HCT116 (cell line): Measurements from ENCODE around the gene DCAF8L1. TPM values are rescaled to one million over a fixed set of nuclear protein-coding genes. Genes with fewer than 3 reads are reported as not detected.

Source experiments
- ATAC-seq: fragments of 200-7000 bp; cut with Tn5 transposase; 2 replicates; pipeline ENCODE4 v1.9.1; 2020; ENCODE audit warnings: mild to moderate bottlenecking, moderate library complexity
- BruUV-seq: library from RNA; stranded (reverse); fragments of 400-500 nt; replicated peaks from 2 replicates; lab custom pipeline; 2021; lab: Mats Ljungman, UMichigan
- CTCF ChIA-PET: fragments of 300-600 bp; sonication (Branson Sonifier 250); formaldehyde crosslinking; loops from one replicate; lab custom pipeline; 2021; ENCODE audit warnings: antibody characterized with exemption; lab: Charles Lee
- POLR2A ChIA-PET: fragments of 300-600, 350-600 bp; sonication (Branson Sonifier 250); formaldehyde crosslinking; loops from one replicate; lab custom pipeline; 2021; ENCODE audit warnings: antibody characterized with exemption; lab: Charles Lee
- RAD21 ChIA-PET, 2 experiments: fragments of 300-600 bp; sonication (Branson Sonifier 250); formaldehyde crosslinking; loops; one replicate each; lab custom pipeline; 2023; ENCODE audit warnings: low total read pairs in 2 of 2; ENCODE audit not compliant: uncharacterized antibody in 2 of 2, unreplicated experiment in 2 of 2, low non-redundant PET in 1 of 2; lab: Charles Lee
- DNase-seq: peaks from one replicate; pipeline ENCODE4 v3.0.0-alpha.2; 2010; ENCODE audit warnings: low read depth, low spot score
- H2AFZ ChIP-seq: fragments of 200-600 bp; shearing (Covaris generic), sonication (generic); 2 replicates; pipeline ENCODE4 v1.6.1; 2017; ENCODE audit warnings: low read depth, mixed run types, mixed read lengths, antibody characterized with exemption, low read length; ENCODE audit not compliant: poor library complexity, severe bottlenecking
- H3K27ac ChIP-seq: 2 replicates; pipeline ENCODE4 v1.5.1; 2012; ENCODE audit warnings: low read depth, low read length
- H3K27me3 ChIP-seq: fragments of 200-600 bp; sonication (generic); 2 replicates; pipeline ENCODE4 v1.6.1; 2016; ENCODE audit warnings: mixed run types, low read length, mixed read lengths; ENCODE audit not compliant: insufficient read depth
- H3K36me3 ChIP-seq, 2 experiments: fragments of 200-500 bp in 1 of 2; fragments of 200-600 bp in 1 of 2; sonication (Bioruptor generic) in 1 of 2; sonication (generic) in 1 of 2; 2 replicates each; pipeline versions ENCODE4 v1.5.1 to v1.6.1; 2014 to 2016; ENCODE audit warnings: low read length in 2 of 2, inconsistent platforms in 1 of 2, mixed read lengths in 1 of 2, mixed run types in 1 of 2; ENCODE audit not compliant: insufficient read depth in 2 of 2, control insufficient read depth in 1 of 2
- H3K4me1 ChIP-seq, 2 experiments: fragments of 200-600 bp in 1 of 2; sonication (generic) in 1 of 2; 2 replicates each; pipeline versions ENCODE4 v1.5.1 to v1.6.1; 2012 to 2017; ENCODE audit warnings: low read length in 2 of 2, inconsistent platforms in 1 of 2, mild to moderate bottlenecking in 1 of 2, mixed read lengths in 1 of 2, mixed run types in 1 of 2, moderate library complexity in 1 of 2; ENCODE audit not compliant: insufficient read depth in 2 of 2, control insufficient read depth in 1 of 2
- H3K4me2 ChIP-seq: fragments of 200-600 bp; sonication (generic); 2 replicates; pipeline ENCODE4 v1.6.1; 2017; ENCODE audit warnings: mixed run types, low read length, mixed read lengths
- H3K4me3 ChIP-seq, 2 experiments: fragments of 200-600 bp in 1 of 2; sonication (generic) in 1 of 2; replicated peaks in 1 of 2; 2 replicates each; pipeline ENCODE4 v1.5.1; 2011 to 2016; ENCODE audit warnings: low read length in 2 of 2, control low read depth in 1 of 2, low read depth in 1 of 2, mild to moderate bottlenecking in 1 of 2, mixed read lengths in 1 of 2, mixed run types in 1 of 2
- H3K79me2 ChIP-seq: fragments of 200-600 bp; sonication (generic); 2 replicates; pipeline ENCODE4 v1.6.1; 2017; ENCODE audit warnings: mild to moderate bottlenecking, mixed run types, low read length, moderate library complexity, mixed read lengths; ENCODE audit not compliant: insufficient read depth
- H3K9ac ChIP-seq: fragments of 200-600 bp; sonication (generic); 2 replicates; pipeline ENCODE4 v1.6.1; 2016; ENCODE audit warnings: low read length, mixed read lengths
- H3K9me2 ChIP-seq: fragments of 200-600 bp; sonication (generic), shearing (Covaris generic); 2 replicates; pipeline ENCODE4 v1.6.1; 2017; ENCODE audit warnings: mixed run types, mild to moderate bottlenecking, moderate library complexity; ENCODE audit not compliant: insufficient read depth
- H3K9me3 ChIP-seq, 2 experiments: fragments of 200-500 bp in 1 of 2; fragments of 200-600 bp in 1 of 2; sonication (Bioruptor generic) in 1 of 2; sonication (generic) in 1 of 2; 2 replicates each; pipeline ENCODE4 v1.6.1; 2014 to 2017; ENCODE audit warnings: low read length in 2 of 2, mixed read lengths in 2 of 2, inconsistent platforms in 1 of 2, low read depth in 1 of 2, mild to moderate bottlenecking in 1 of 2, mixed run types in 1 of 2, moderate library complexity in 1 of 2; ENCODE audit not compliant: control insufficient read depth in 1 of 2, insufficient read depth in 1 of 2
- H4K20me1 ChIP-seq: fragments of 200-600 bp; sonication (generic), shearing (Covaris generic); 2 replicates; pipeline ENCODE4 v1.6.1; 2017; ENCODE audit warnings: mixed run types, mild to moderate bottlenecking, moderate library complexity; ENCODE audit not compliant: insufficient read depth
- CBX3 ChIP-seq: IDR thresholded peaks from 2 replicates; pipeline ENCODE4 v1.6.1; 2012; ENCODE audit warnings: low read depth
- CEBPB ChIP-seq: IDR thresholded peaks from 2 replicates; pipeline ENCODE4 v1.6.1; 2012; ENCODE audit warnings: low read depth
- EGR1 ChIP-seq: IDR thresholded peaks from 2 replicates; pipeline ENCODE4 v1.6.1; 2012; ENCODE audit warnings: low read depth
- EZH2 ChIP-seq: fragments of 200-600 bp; sonication (generic); IDR thresholded peaks from 2 replicates; pipeline ENCODE4 v1.6.1; 2017; ENCODE audit warnings: antibody characterized with exemption, mixed run types
- EZH2phosphoT487 ChIP-seq: fragments of 200-600 bp; IDR thresholded peaks from 2 replicates; pipeline ENCODE4 v1.6.1; 2018; ENCODE audit warnings: antibody characterized with exemption, borderline replicate concordance
- FOSL1 ChIP-seq: IDR thresholded peaks from 2 replicates; pipeline ENCODE4 v1.6.1; 2012; ENCODE audit warnings: low read depth
- JUND ChIP-seq: IDR thresholded peaks from 2 replicates; pipeline ENCODE4 v1.6.1; 2012
- POLR2A ChIP-seq: IDR thresholded peaks from 2 replicates; pipeline ENCODE4 v1.7.0; 2011; ENCODE audit warnings: borderline replicate concordance; ENCODE audit not compliant: insufficient read depth, insufficient read length; ENCODE audit errors: extremely low read depth
- POLR2AphosphoS5 ChIP-seq: IDR thresholded peaks from 2 replicates; pipeline ENCODE4 v1.6.1; 2011; ENCODE audit warnings: mild to moderate bottlenecking, low read depth, low read length, moderate library complexity
- SIN3A ChIP-seq: IDR thresholded peaks from 2 replicates; pipeline ENCODE4 v1.6.1; 2012; ENCODE audit warnings: low read depth
- SP1 ChIP-seq: IDR thresholded peaks from 2 replicates; pipeline ENCODE4 v1.6.1; 2012; ENCODE audit warnings: low read depth
- SRF ChIP-seq: IDR thresholded peaks from 2 replicates; pipeline ENCODE4 v1.6.1; 2012; ENCODE audit warnings: low read depth
- TCF7L2 ChIP-seq: IDR thresholded peaks from 2 replicates; pipeline ENCODE4 v1.7.0; 2011; ENCODE audit warnings: borderline replicate concordance, inconsistent platforms; ENCODE audit not compliant: insufficient read depth, insufficient read length; ENCODE audit errors: extremely low read depth
- YY1 ChIP-seq: IDR thresholded peaks from 2 replicates; pipeline ENCODE4 v1.6.1; 2011; ENCODE audit warnings: low read length, low read depth, moderate library complexity, mild to moderate bottlenecking; ENCODE audit not compliant: insufficient replicate concordance; ENCODE audit errors: extremely low read depth
- ZFX ChIP-seq: fragments of 450-650 bp; IDR thresholded peaks from 2 replicates; pipeline ENCODE4 v1.6.1; 2017
- ZNF274 ChIP-seq: fragments of 200-500 bp; sonication (Bioruptor generic); IDR thresholded peaks from 2 replicates; pipeline ENCODE4 v1.6.1; 2014; ENCODE audit warnings: mild to moderate bottlenecking, low read depth, low read length, inconsistent platforms
- intact Hi-C: fragments of 100-400 bp; cut with micrococcal nuclease; formaldehyde crosslinking; loops from 2 replicates; pipeline ENCODE4 v1.10.0; 2022
- total RNA-seq: library from RNA; stranded (reverse); gene quantifications from one replicate; pipeline ENCODE4 v1.2.1, GENCODE V29; 2021; ENCODE audit not compliant: unreplicated experiment
- TF ChIP-seq, protein P1 (sequence below), 3 experiments: fragments of 200-600 bp in 1 of 3; sonication (generic) in 1 of 3; IDR thresholded peaks in 2 of 3; conservative IDR thresholded peaks in 1 of 3; 2 replicates each; pipeline ENCODE4 v1.5.1; 2012 to 2017; ENCODE audit warnings: low read depth in 2 of 3, low read length in 2 of 3, antibody characterized with exemption in 1 of 3, borderline replicate concordance in 1 of 3, control low read depth in 1 of 3, mild to moderate bottlenecking in 1 of 3, mixed read lengths in 1 of 3, mixed run types in 1 of 3, moderate library complexity in 1 of 3; ENCODE audit not compliant: insufficient read depth in 1 of 3
- TF ChIP-seq, protein P2 (sequence below): IDR thresholded peaks from 2 replicates; pipeline ENCODE4 v1.6.1; 2012
- TF ChIP-seq, protein P3 (sequence below): IDR thresholded peaks from 2 replicates; pipeline ENCODE4 v1.6.1; 2012; ENCODE audit warnings: low read depth
- TF ChIP-seq, protein P4 (sequence below): IDR thresholded peaks from 2 replicates; pipeline ENCODE4 v1.6.1; 2012

Gene DCAF8L1
- total RNA-seq, 1 experiment from 2014 or later = not detected

DNA sequence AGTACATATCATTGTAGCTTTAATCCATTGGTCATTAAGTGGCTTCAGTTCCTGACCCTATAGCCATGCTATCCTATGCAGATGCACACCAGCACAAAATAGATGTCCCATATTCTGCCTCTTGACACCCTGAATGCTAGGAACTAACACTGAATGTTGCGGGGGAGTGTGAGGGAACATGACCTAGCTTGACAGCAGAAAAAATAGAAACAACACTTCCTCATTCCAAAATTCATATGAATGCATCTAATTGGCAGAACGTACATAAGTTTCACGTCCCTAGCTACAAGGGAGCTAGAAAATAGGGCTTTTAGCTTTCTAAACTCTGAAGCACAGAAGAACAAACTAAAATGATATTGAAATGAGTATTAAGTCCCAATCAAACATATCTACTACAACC is 14.4 kb upstream of the DCAF8L1 start:
- Histone ChIP-seq H4K20me1 (no peaks in the 10 kb centered on the region), H3K4me3 (no peak overlapping the region), H3K9me3 (no peaks in the 10 kb centered on the region), H3K9ac (no peak overlapping the region), H2AFZ (no peak overlapping the region), H3K9me2 (no peaks in the 10 kb centered on the region), H3K36me3 (no peaks in the 10 kb centered on the region), H3K4me2 (no peak overlapping the region), H3K27me3 (no peaks in the 10 kb centered on the region), H3K27ac (no peak overlapping the region), H3K4me1 (no peaks in the 10 kb centered on the region), H3K79me2 (no peaks in the 10 kb centered on the region)
- DNase-seq (no peak), ATAC-seq (no peak)
- intact Hi-C loops = no loop called here
- BruUV-seq = no TSS peak
- no peak for TF ChIP-seq EZH2phosphoT487
- no peak for TF ChIP-seq ZNF274
- no peak for TF ChIP-seq EZH2
- TF ChIP-seq, protein P1, sequence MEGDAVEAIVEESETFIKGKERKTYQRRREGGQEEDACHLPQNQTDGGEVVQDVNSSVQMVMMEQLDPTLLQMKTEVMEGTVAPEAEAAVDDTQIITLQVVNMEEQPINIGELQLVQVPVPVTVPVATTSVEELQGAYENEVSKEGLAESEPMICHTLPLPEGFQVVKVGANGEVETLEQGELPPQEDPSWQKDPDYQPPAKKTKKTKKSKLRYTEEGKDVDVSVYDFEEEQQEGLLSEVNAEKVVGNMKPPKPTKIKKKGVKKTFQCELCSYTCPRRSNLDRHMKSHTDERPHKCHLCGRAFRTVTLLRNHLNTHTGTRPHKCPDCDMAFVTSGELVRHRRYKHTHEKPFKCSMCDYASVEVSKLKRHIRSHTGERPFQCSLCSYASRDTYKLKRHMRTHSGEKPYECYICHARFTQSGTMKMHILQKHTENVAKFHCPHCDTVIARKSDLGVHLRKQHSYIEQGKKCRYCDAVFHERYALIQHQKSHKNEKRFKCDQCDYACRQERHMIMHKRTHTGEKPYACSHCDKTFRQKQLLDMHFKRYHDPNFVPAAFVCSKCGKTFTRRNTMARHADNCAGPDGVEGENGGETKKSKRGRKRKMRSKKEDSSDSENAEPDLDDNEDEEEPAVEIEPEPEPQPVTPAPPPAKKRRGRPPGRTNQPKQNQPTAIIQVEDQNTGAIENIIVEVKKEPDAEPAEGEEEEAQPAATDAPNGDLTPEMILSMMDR (IDR thresholded peaks at IDR 0.05 in 2 of 3, conservative IDR thresholded peaks at IDR 0.05 in 1 of 3; ENCODE audit: borderline replicate concordance in 1 of 3, insufficient read depth in 1 of 3, low read depth in 2 of 3, low read length in 2 of 3) = no peak
- no peak for TF ChIP-seq TCF7L2
- TF ChIP-seq CEBPB = no peak
- TF ChIP-seq POLR2AphosphoS5 = no peak
- TF ChIP-seq ZFX = no peak
- no peak for TF ChIP-seq FOSL1
- no peak for TF ChIP-seq POLR2A
- no peak for TF ChIP-seq SRF
- no peak for TF ChIP-seq JUND
- no peak for TF ChIP-seq SP1
- no peak for TF ChIP-seq CBX3
- TF ChIP-seq EGR1 = no peak
- TF ChIP-seq YY1 = no peak
- TF ChIP-seq, protein P2, sequence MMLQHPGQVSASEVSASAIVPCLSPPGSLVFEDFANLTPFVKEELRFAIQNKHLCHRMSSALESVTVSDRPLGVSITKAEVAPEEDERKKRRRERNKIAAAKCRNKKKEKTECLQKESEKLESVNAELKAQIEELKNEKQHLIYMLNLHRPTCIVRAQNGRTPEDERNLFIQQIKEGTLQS = no peak
- TF ChIP-seq SIN3A = no peak
- TF ChIP-seq, protein P3, sequence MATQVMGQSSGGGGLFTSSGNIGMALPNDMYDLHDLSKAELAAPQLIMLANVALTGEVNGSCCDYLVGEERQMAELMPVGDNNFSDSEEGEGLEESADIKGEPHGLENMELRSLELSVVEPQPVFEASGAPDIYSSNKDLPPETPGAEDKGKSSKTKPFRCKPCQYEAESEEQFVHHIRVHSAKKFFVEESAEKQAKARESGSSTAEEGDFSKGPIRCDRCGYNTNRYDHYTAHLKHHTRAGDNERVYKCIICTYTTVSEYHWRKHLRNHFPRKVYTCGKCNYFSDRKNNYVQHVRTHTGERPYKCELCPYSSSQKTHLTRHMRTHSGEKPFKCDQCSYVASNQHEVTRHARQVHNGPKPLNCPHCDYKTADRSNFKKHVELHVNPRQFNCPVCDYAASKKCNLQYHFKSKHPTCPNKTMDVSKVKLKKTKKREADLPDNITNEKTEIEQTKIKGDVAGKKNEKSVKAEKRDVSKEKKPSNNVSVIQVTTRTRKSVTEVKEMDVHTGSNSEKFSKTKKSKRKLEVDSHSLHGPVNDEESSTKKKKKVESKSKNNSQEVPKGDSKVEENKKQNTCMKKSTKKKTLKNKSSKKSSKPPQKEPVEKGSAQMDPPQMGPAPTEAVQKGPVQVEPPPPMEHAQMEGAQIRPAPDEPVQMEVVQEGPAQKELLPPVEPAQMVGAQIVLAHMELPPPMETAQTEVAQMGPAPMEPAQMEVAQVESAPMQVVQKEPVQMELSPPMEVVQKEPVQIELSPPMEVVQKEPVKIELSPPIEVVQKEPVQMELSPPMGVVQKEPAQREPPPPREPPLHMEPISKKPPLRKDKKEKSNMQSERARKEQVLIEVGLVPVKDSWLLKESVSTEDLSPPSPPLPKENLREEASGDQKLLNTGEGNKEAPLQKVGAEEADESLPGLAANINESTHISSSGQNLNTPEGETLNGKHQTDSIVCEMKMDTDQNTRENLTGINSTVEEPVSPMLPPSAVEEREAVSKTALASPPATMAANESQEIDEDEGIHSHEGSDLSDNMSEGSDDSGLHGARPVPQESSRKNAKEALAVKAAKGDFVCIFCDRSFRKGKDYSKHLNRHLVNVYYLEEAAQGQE = no peak
- TF ChIP-seq, protein P4, sequence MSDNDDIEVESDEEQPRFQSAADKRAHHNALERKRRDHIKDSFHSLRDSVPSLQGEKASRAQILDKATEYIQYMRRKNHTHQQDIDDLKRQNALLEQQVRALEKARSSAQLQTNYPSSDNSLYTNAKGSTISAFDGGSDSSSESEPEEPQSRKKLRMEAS = no peak
- CTCF ChIA-PET = no interaction called here
- RAD21 ChIA-PET = no interaction called here
- POLR2A ChIA-PET = no interaction called here
